H9 (cell line): ENCODE results near the gene TARBP2. TPM values are rescaled to one million over a fixed set of nuclear protein-coding genes. Genes with fewer than 3 reads are reported as not detected.

Source experiments
- DNase-seq: peaks from one replicate; pipeline ENCODE4 v3.0.0-alpha.2; 2017
- H2AFZ ChIP-seq: one replicate; pipeline ENCODE4 v1.6.1; 2013; ENCODE audit warnings: mild to moderate bottlenecking, low read length, control low read depth, moderate library complexity
- H2AK5ac ChIP-seq: 2 replicates; pipeline ENCODE4 v1.6.1; 2013; ENCODE audit warnings: low read length, control low read depth, mixed read lengths; ENCODE audit not compliant: insufficient read length
- H2BK120ac ChIP-seq: one replicate; pipeline ENCODE4 v1.6.1; 2013; ENCODE audit warnings: low read depth, mild to moderate bottlenecking, low read length, control low read depth, inconsistent platforms; ENCODE audit not compliant: poor library complexity, severe bottlenecking
- H2BK12ac ChIP-seq: 2 replicates; pipeline ENCODE4 v1.6.1; 2013; ENCODE audit warnings: low read length, control low read depth, mixed read lengths, low read depth; ENCODE audit not compliant: insufficient read length
- H2BK15ac ChIP-seq: 2 replicates; pipeline ENCODE4 v1.6.1; 2013; ENCODE audit warnings: low read depth, low read length, control low read depth
- H2BK20ac ChIP-seq: one replicate; pipeline ENCODE4 v1.6.1; 2013; ENCODE audit warnings: low read depth, mild to moderate bottlenecking, low read length, control low read depth, inconsistent platforms; ENCODE audit not compliant: poor library complexity, severe bottlenecking
- H2BK5ac ChIP-seq: 2 replicates; pipeline ENCODE4 v1.6.1; 2013; ENCODE audit warnings: low read length, control low read depth, mixed read lengths; ENCODE audit not compliant: insufficient read length
- H3K14ac ChIP-seq: 2 replicates; pipeline ENCODE4 v1.6.1; 2013; ENCODE audit warnings: low read length, control low read depth; ENCODE audit not compliant: insufficient read depth
- H3K18ac ChIP-seq: 2 replicates; pipeline ENCODE4 v1.6.1; 2013; ENCODE audit warnings: low read depth, mild to moderate bottlenecking, mixed read lengths, low read length, control low read depth; ENCODE audit not compliant: insufficient read length
- H3K23ac ChIP-seq: 2 replicates; pipeline ENCODE4 v1.6.1; 2013; ENCODE audit warnings: low read length, control low read depth, mixed read lengths, low read depth; ENCODE audit not compliant: insufficient read length
- H3K23me2 ChIP-seq: 2 replicates; pipeline ENCODE4 v1.6.1; 2013; ENCODE audit warnings: low read depth, mild to moderate bottlenecking, mixed read lengths, low read length, control low read depth; ENCODE audit not compliant: insufficient read length, poor library complexity, severe bottlenecking
- H3K27ac ChIP-seq: 2 replicates; pipeline ENCODE4 v1.5.1; 2013; ENCODE audit warnings: low read length, control low read depth, mixed read lengths, low read depth; ENCODE audit not compliant: insufficient read length
- H3K27me3 ChIP-seq: 2 replicates; pipeline ENCODE4 v1.6.1; 2013; ENCODE audit warnings: low read length, control low read depth, inconsistent platforms; ENCODE audit not compliant: insufficient read depth
- H3K4ac ChIP-seq: 2 replicates; pipeline ENCODE4 v1.6.1; 2013; ENCODE audit warnings: low read depth, mild to moderate bottlenecking, control low read depth, inconsistent platforms, low read length, moderate library complexity
- H3K4me1 ChIP-seq: 2 replicates; pipeline ENCODE4 v1.6.1; 2013; ENCODE audit warnings: low read length, control low read depth, inconsistent platforms; ENCODE audit not compliant: insufficient read depth
- H3K4me2 ChIP-seq: 2 replicates; pipeline ENCODE4 v1.6.1; 2013; ENCODE audit warnings: low read length, control low read depth, mixed read lengths; ENCODE audit not compliant: insufficient read length, insufficient read depth
- H3K56ac ChIP-seq: 2 replicates; pipeline ENCODE4 v1.6.1; 2013; ENCODE audit warnings: low read depth, mild to moderate bottlenecking, mixed read lengths, low read length, control low read depth; ENCODE audit not compliant: insufficient read length
- H3K79me1 ChIP-seq: 2 replicates; pipeline ENCODE4 v1.6.1; 2013; ENCODE audit warnings: low read depth, mild to moderate bottlenecking, moderate library complexity, low read length, control low read depth, inconsistent platforms; ENCODE audit not compliant: insufficient read depth, poor library complexity, severe bottlenecking
- H3K79me2 ChIP-seq: 2 replicates; pipeline ENCODE4 v1.6.1; 2013; ENCODE audit warnings: low read length, control low read depth, inconsistent platforms; ENCODE audit not compliant: insufficient read depth
- H3K9ac ChIP-seq: 2 replicates; pipeline ENCODE4 v1.6.1; 2013; ENCODE audit warnings: low read length, control low read depth, mixed read lengths; ENCODE audit not compliant: insufficient read length; ENCODE audit errors: extremely low read depth
- H3K9me3 ChIP-seq: one replicate; pipeline ENCODE4 v1.6.1; 2013; ENCODE audit warnings: low read depth, low read length, inconsistent platforms; ENCODE audit not compliant: control insufficient read depth
- H3T11ph ChIP-seq: one replicate; pipeline ENCODE4 v1.6.1; 2013; ENCODE audit warnings: mild to moderate bottlenecking, low read length, control low read depth, inconsistent platforms
- H4K20me1 ChIP-seq: one replicate; pipeline ENCODE4 v1.6.1; 2013; ENCODE audit not compliant: control insufficient read depth, insufficient read length, insufficient read depth
- H4K5ac ChIP-seq: 2 replicates; pipeline ENCODE4 v1.6.1; 2013; ENCODE audit warnings: low read depth, mild to moderate bottlenecking, mixed read lengths, low read length, control low read depth; ENCODE audit not compliant: insufficient read length
- H4K8ac ChIP-seq: replicated peaks from 2 replicates; pipeline ENCODE4 v1.6.1; 2013; ENCODE audit warnings: low read length, control low read depth, mixed read lengths, low read depth; ENCODE audit not compliant: insufficient read length
- H4K91ac ChIP-seq: 2 replicates; pipeline ENCODE4 v1.6.1; 2013; ENCODE audit warnings: low read depth, mild to moderate bottlenecking, moderate library complexity, mixed read lengths, low read length, control low read depth; ENCODE audit not compliant: insufficient read length
- H3K27ac Mint-ChIP-seq, 3 experiments: 2 replicates in 2 of 3; 3 replicates in 1 of 3; pipeline ENCODE4 v1.8.0; 2020 to 2021; ENCODE audit warnings: mixed read lengths in 3 of 3, mild to moderate bottlenecking in 1 of 3, moderate library complexity in 1 of 3
- H3K27me3 Mint-ChIP-seq: 2 replicates; pipeline ENCODE4 v1.8.0; 2021; ENCODE audit warnings: low read depth, mild to moderate bottlenecking, moderate library complexity, mixed read lengths
- H3K36me3 Mint-ChIP-seq, 3 experiments: 2 replicates in 2 of 3; 3 replicates in 1 of 3; pipeline ENCODE4 v1.8.0; 2020 to 2021; ENCODE audit warnings: low read depth in 3 of 3, mixed read lengths in 3 of 3; ENCODE audit not compliant: insufficient read depth in 1 of 3
- H3K4me1 Mint-ChIP-seq, 2 experiments: 2 replicates each; pipeline ENCODE4 v1.8.0; 2020; ENCODE audit warnings: mixed read lengths in 2 of 2
- H3K4me3 Mint-ChIP-seq, 2 experiments: 2 replicates in 1 of 2; 3 replicates in 1 of 2; pipeline ENCODE4 v1.8.0; 2020 to 2021; ENCODE audit warnings: mild to moderate bottlenecking in 2 of 2, mixed read lengths in 2 of 2, moderate library complexity in 1 of 2
- H3K9me3 Mint-ChIP-seq, 2 experiments: 2 replicates in 1 of 2; 3 replicates in 1 of 2; pipeline ENCODE4 v1.8.0; 2020; ENCODE audit warnings: mild to moderate bottlenecking in 2 of 2, mixed read lengths in 2 of 2, moderate library complexity in 1 of 2
- CTCF ChIP-seq: fragments of 200-600 bp; sonication (generic); conservative IDR thresholded peaks from 3 replicates; pipeline ENCODE4 v1.8.0; 2021; ENCODE audit warnings: antibody characterized with exemption, mild to moderate bottlenecking
- WGBS: extraction: QIAGEN DNeasy Blood & Tissue Kit; methylation state at CpG from one replicate; pipeline ENCODE4 v1.1.7; 2013; ENCODE audit warnings: missing lambda C conversion rate, low lambda C conversion rate, mixed read lengths; ENCODE audit not compliant: insufficient read length; ENCODE audit errors: extremely low coverage; 5-methylcytosine and 5-hydroxymethylcytosine counted together
- total RNA-seq: library from RNA; stranded (reverse); gene quantifications from 2 replicates; pipeline ENCODE4 v1.2.1, GENCODE V29; 2021

TARBP2 gene
- total RNA-seq, 1 experiment from 2014 or later, result 79.2 TPM

DNA sequence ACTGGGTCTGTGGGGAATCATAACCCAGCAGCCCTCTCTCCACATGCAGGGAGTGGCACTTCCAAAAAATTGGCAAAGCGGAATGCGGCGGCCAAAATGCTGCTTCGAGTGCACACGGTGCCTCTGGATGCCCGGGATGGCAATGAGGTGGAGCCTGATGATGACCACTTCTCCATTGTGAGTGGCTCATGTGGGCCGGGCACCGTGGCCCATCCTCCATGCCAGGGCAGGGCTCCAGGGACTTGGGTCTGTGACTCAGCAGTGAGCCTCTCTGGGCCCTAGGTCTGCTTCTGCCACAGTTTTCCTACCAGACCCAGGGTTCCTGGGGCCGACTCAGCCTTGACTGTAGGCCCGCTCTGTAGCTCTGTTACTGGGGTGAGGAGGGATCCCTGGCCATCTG is 4.0 kb downstream of the TARBP2 start:
- H3K27ac Mint-ChIP-seq, result no peak overlapping the region
- no peak overlapping the region for H3K27ac ChIP-seq

More for the DNA sequence above, 4.0 kb downstream of the TARBP2 start:
- Histone ChIP-seq H4K91ac (no peak overlapping the region), H4K8ac (no peak overlapping the region), H3K23me2 (peaks cover 8% of the 10 kb centered on the region), H2AK5ac (no peak overlapping the region), H3K4ac (no peak overlapping the region), H3K9ac (no peak overlapping the region), H3K23ac (no peak overlapping the region), H3K27me3 (no peaks in the 10 kb centered on the region), H2BK5ac (no peak overlapping the region), H3K14ac (no peak overlapping the region), H3K79me2 (no peaks in the 10 kb centered on the region; the same call in 1 of the 2 replicates), H2BK20ac (no peak overlapping the region), H3T11ph (no peak overlapping the region), H3K18ac (no peak overlapping the region), H4K20me1 (no peaks in the 10 kb centered on the region), H4K5ac (no peak overlapping the region), H3K79me1 (peaks cover 5% of the 10 kb centered on the region), H2BK12ac (no peak overlapping the region), H2AFZ (no peak overlapping the region), H3K4me2 (no peak overlapping the region), H3K4me1 (no peaks in the 10 kb centered on the region), H2BK15ac (no peak overlapping the region), H3K9me3 (no peaks in the 10 kb centered on the region), H3K56ac (no peak overlapping the region), H2BK120ac (no peak overlapping the region)
- no peak for TF ChIP-seq CTCF
- WGBS, result no CpG with 5 or more reads among the region's 10 CpGs
- Mint-ChIP-seq H3K9me3 (no peaks in the 10 kb centered on the region), H3K27me3 (no peaks in the 10 kb centered on the region), H3K4me1 (peaks cover 13 to 21% of the 10 kb centered on the region in 2 experiments), H3K36me3 (peaks cover 19 to 36% (median 29%) of the 10 kb centered on the region in 3 experiments), H3K4me3 (no peak overlapping the region)
- DNase-seq, result no peak
